GM21528 (cell line): ENCODE results near the gene IFNG.

ENCODE experiments used
- ATAC-seq: cut with Tn5 transposase; IDR thresholded peaks from one replicate; pipeline ENCODE4 v1.9.1; 2021; ENCODE audit warnings: mild to moderate bottlenecking, moderate library complexity; ENCODE audit not compliant: unreplicated experiment, low FRiP score

The IFNG gene

GRCh38 chr12:68118096-68118755 is 41.3 kb downstream of the IFNG start:
- no peak for ATAC-seq

- no peak for ATAC-seq
These were observed 41.9 kb downstream of the IFNG start for GRCh38 chr12:68117661-68118060.

- no peak for ATAC-seq
These were observed 44.3 kb downstream of the IFNG start for GRCh38 chr12:68115281-68115680.

GRCh38 chr12:68114606-68115005 is 44.9 kb downstream of the IFNG start:
- no peak for ATAC-seq

GRCh38 chr12:68113644-68114043 is 45.9 kb downstream of the IFNG start:
- ATAC-seq: no peak

- ATAC-seq: no peak
These were observed 47.5 kb downstream of the IFNG start for GRCh38 chr12:68111995-68112394.

GRCh38 chr12:68109444-68110217 is 49.9 kb downstream of the IFNG start:
- no peak for ATAC-seq

- no peak for ATAC-seq
These were observed 50.5 kb downstream of the IFNG start for GRCh38 chr12:68109001-68109400.

- ATAC-seq: no peak
These were observed 52.9 kb downstream of the IFNG start for GRCh38 chr12:68106660-68107059.

- no peak for ATAC-seq
These were observed 53.4 kb downstream of the IFNG start for GRCh38 chr12:68106160-68106559.
